ENCODE measurements around the gene NINJ1. TPM values are rescaled to one million over a fixed set of nuclear protein-coding genes. Genes with fewer than 3 reads are reported as not detected.

NINJ1 gene
- total and polyA plus RNA-seq, 2 of the 4 experiments (the other 2 are of a cell fraction) = 21.9 to 38.8 TPM

DNA sequence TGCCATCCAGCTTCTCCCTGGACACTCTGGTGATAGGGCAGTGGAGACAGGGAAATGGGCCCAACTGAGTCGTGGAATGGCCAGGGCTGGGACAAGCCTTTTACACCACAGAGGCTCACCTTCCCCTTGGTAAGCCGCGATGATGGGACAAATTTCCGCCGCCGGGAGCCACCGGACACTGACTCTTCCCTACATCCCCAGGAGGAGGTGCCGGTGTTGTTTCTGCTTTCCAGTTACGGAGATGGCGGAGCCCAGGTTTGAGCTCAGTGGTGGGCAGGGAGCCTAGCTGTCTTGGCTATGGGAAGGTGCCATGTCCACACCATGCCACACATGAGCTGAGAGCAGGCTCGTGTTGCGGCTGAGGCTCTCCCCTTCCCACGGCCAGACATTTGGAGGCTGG lies 30.0 kb upstream of the NINJ1 start:
- DNase-seq (no peak), ATAC-seq (ENCODE audit: low read depth) (no peak)
- Histone ChIP-seq H3K9ac (ENCODE audit: low read depth, low read length) (no peak overlapping the region), H3K4me2 (ENCODE audit: low read depth, low read length) (no peak overlapping the region), H4K91ac (ENCODE audit: insufficient read depth, low read depth, low read length) (no peak overlapping the region), H2BK20ac (ENCODE audit: low read depth, low read length) (no peak overlapping the region), H3K18ac (ENCODE audit: low read depth, low read length) (no peak overlapping the region), H3K23ac (ENCODE audit: low read depth, low read length) (no peak overlapping the region), H3K56ac (ENCODE audit: extremely low read depth, insufficient read depth, low read length) (no peak overlapping the region), H2BK15ac (ENCODE audit: low read depth, low read length) (no peak overlapping the region), H2AK9ac (replicated peaks; ENCODE audit: low read depth, low read length, poor library complexity) (no peak overlapping the region), H4K20me1 (ENCODE audit: insufficient read depth, low read length) (0 out of 2 replicates have a peak, but pooled peaks cover 3% of the 10 kb centered on the region), H3K36me3 (ENCODE audit: control insufficient read depth, insufficient read depth, low read length) (no peaks in the 10 kb centered on the region), H3K4ac (ENCODE audit: low read depth, low read length) (no peak overlapping the region), H2AK5ac (ENCODE audit: low read depth, low read length) (no peak overlapping the region), H4K5ac (ENCODE audit: low read depth, low read length) (no peak overlapping the region), H3K9me1 (ENCODE audit: insufficient read depth, low read length) (no peaks in the 10 kb centered on the region), H3K4me1 (ENCODE audit: control insufficient read depth, insufficient read depth, low read length) (peaks cover 3% of the 10 kb centered on the region; the same call in 1 of the 2 replicates), H3K27me3 (ENCODE audit: control insufficient read depth, insufficient read depth, low read length) (peaks cover 9% of the 10 kb centered on the region), H2BK120ac (ENCODE audit: low read depth, low read length) (no peak overlapping the region), H3K9me3 (ENCODE audit: control insufficient read depth, insufficient read depth, low read length) (no peaks in the 10 kb centered on the region), H4K8ac (ENCODE audit: low read depth in 2 of 2, low read length in 2 of 2) (no peak overlapping the region), H3K4me3 (ENCODE audit: insufficient read depth, low read depth, low read length) (no peak overlapping the region), H3K14ac (replicated peaks; ENCODE audit: low read depth, low read length) (no peak overlapping the region), H3K27ac (ENCODE audit: insufficient read depth, low read length) (no peak overlapping the region), H3K79me1 (ENCODE audit: low read depth in 1 of 2, low read length in 2 of 2) (no peaks in the 10 kb centered on the region), H2AFZ (replicated peaks; ENCODE audit: low read length, poor library complexity) (no peak overlapping the region), H2BK5ac (ENCODE audit: low read depth, low read length, poor library complexity, severe bottlenecking) (no peak overlapping the region)
- dilution Hi-C loops (cut with HindIII; ENCODE audit: low sequenced_read_pairs, unreplicated experiment) (no loop called here), intact Hi-C loops (cut with micrococcal nuclease) (loop anchor here (10.0 kb wide), 2 partner anchors 209 to 801 kb away; no protein-coding TSS in a partner anchor), in situ Hi-C loops (cut with MboI; ENCODE audit: low sequenced_read_pairs) (loop anchor here (5.0 to 25.0 kb wide), 2 partner anchors 143 to 798 kb away; partner anchors contain the start of gene BARX1)
- no CpG with 5 or more reads among the region's 13 CpGs for WGBS, 2 experiments (ENCODE audit: extremely low coverage in 2 of 2, insufficient read length in 1 of 2)
- ChIA-PET CTCF (no interaction called here), POLR2A (ENCODE audit: unreplicated experiment) (no interaction called here)
- no TSS peak for BruUV-seq (replicated peaks)
- TF ChIP-seq MXI1 (IDR thresholded peaks at IDR 0.05; ENCODE audit: borderline replicate concordance, low read depth, low read length) = no peak
- TF ChIP-seq FOS (IDR thresholded peaks at IDR 0.05; ENCODE audit: low read depth, low read length) = no peak
- no peak for TF ChIP-seq RFX5 (IDR thresholded peaks at IDR 0.05; ENCODE audit: low read depth, low read length)
- TF ChIP-seq NFE2L2 (IDR thresholded peaks at IDR 0.05; ENCODE audit: low read depth, low read length) = no peak
- no peak for TF ChIP-seq SMC3 (IDR thresholded peaks at IDR 0.05; ENCODE audit: low read depth, low read length)
- no peak for TF ChIP-seq MAZ (IDR thresholded peaks at IDR 0.05; ENCODE audit: borderline replicate concordance, low read depth, low read length)
- no peak for TF ChIP-seq POLR2A (IDR thresholded peaks at IDR 0.05; ENCODE audit: low read depth, low read length)
- TF ChIP-seq MAFK (IDR thresholded peaks at IDR 0.05; ENCODE audit: low read depth, low read length) = no peak
